Ovary (tissue), 3 donors: ENCODE data around the gene ACAD11.

Source experiments
- CTCF ChIP-seq, 3 donors: fragments of 450-650 bp in 2 of 3; fragments of 200-600 bp in 1 of 3; IDR thresholded peaks; one replicate each; pipeline versions ENCODE4 v1.5.1 to v1.8.0; 2016 to 2022; ENCODE audit warnings: antibody characterized with exemption in 3 of 3, mild to moderate bottlenecking in 1 of 3
- EP300 ChIP-seq: sonication (generic); formaldehyde crosslinking; IDR thresholded peaks from one replicate; pipeline ENCODE4 v1.6.1; 2017; ENCODE audit warnings: antibody characterized with exemption
- POLR2A ChIP-seq: fragments of 450-650 bp; IDR thresholded peaks from one replicate; pipeline ENCODE4 v1.6.1; 2017; ENCODE audit warnings: antibody characterized with exemption, mild to moderate bottlenecking, moderate library complexity
- donor health status: DM: no; HTN: no; CAD: no.

GRCh38 chr3:132537297-132537696 lies 122.3 kb downstream of the ACAD11 start:
- TF ChIP-seq CTCF (IDR thresholded peaks at IDR 0.05): no peak
- TF ChIP-seq POLR2A: no peak
- TF ChIP-seq EP300: no peak
